Suprapubic skin (tissue), 4 donors: ENCODE data around the gene RAX2. TPM values are rescaled to one million over a fixed set of nuclear protein-coding genes. Genes with fewer than 3 reads are reported as not detected.

Experiments used
- DNase-seq, 2 donors: peaks; one replicate each; pipeline ENCODE4 v3.0.0-alpha.2; 2019; ENCODE audit warnings: low spot score in 2 of 2
- H3K27ac ChIP-seq: fragments of 200-600 bp; sonication (generic); one replicate; pipeline ENCODE4 v1.5.1; 2019
- H3K27me3 ChIP-seq: fragments of 200-600 bp; sonication (generic); one replicate; pipeline ENCODE4 v1.5.1; 2019
- H3K36me3 ChIP-seq: fragments of 200-600 bp; sonication (generic); one replicate; pipeline ENCODE4 v1.5.1; 2019
- H3K4me1 ChIP-seq: fragments of 200-600 bp; sonication (generic); one replicate; pipeline ENCODE4 v1.5.1; 2019
- H3K4me3 ChIP-seq: fragments of 200-600 bp; sonication (generic); one replicate; pipeline ENCODE4 v1.5.1; 2019; ENCODE audit warnings: mild to moderate bottlenecking
- H3K9me3 ChIP-seq: fragments of 200-600 bp; sonication (generic); one replicate; pipeline ENCODE4 v1.5.1; 2019
- CTCF ChIP-seq, 2 donors: fragments of 200-600 bp in 1 of 2; fragments of 450-650 bp in 1 of 2; sonication (generic) in 1 of 2; IDR thresholded peaks; one replicate each; pipeline ENCODE4 v1.5.1; 2016 to 2019; ENCODE audit warnings: antibody characterized with exemption in 2 of 2, mild to moderate bottlenecking in 1 of 2, moderate library complexity in 1 of 2
- EP300 ChIP-seq: sonication (generic); formaldehyde crosslinking; IDR thresholded peaks from one replicate; pipeline ENCODE4 v1.6.1; 2017; ENCODE audit warnings: antibody characterized with exemption
- POLR2A ChIP-seq, 2 donors: fragments of 450-650 bp; IDR thresholded peaks; one replicate each; pipeline ENCODE4 v1.6.1; 2017; ENCODE audit warnings: antibody characterized with exemption in 2 of 2, mild to moderate bottlenecking in 2 of 2, moderate library complexity in 2 of 2
- POLR2AphosphoS5 ChIP-seq, 3 donors: sonication (generic); formaldehyde crosslinking; IDR thresholded peaks; one replicate each; pipeline ENCODE4 v1.6.1; 2017; ENCODE audit warnings: antibody characterized with exemption in 3 of 3
- WGBS: methylation state at CpG from one replicate; pipeline ENCODE4 v1.1.5; 2018; 5-methylcytosine and 5-hydroxymethylcytosine counted together
- total RNA-seq, 4 donors: library from RNA; depleted of rRNA; stranded (reverse); fragments of >200 nt; gene quantifications; one replicate each; pipeline ENCODE4 v1.1.0, GENCODE V29; 2016

The RAX2 gene
- total RNA-seq, 4 donors from 2014 or later: not detected

GRCh38 chr19:3722443-3723109, 49.5 kb downstream of the RAX2 start:
- H3K27ac ChIP-seq: no peak overlapping the region
- H3K36me3 ChIP-seq: no peaks in the 10 kb centered on the region
- H3K9me3 ChIP-seq: no peaks in the 10 kb centered on the region
- no peak for DNase-seq
- peaks cover 27% of the 10 kb centered on the region for H3K4me1 ChIP-seq
- peak overlapping the region; percentile 37 for H3K4me3 ChIP-seq
- no peak for TF ChIP-seq POLR2A (IDR thresholded peaks at IDR 0.05)
- H3K27me3 ChIP-seq: peaks cover 74% of the 10 kb centered on the region
- WGBS: 3% methylated on average over 14 of the region's 30 CpGs

- H3K4me3 ChIP-seq: peak overlapping the region; percentile 37
- peaks cover 74% of the 10 kb centered on the region for H3K27me3 ChIP-seq
Measured at GRCh38 chr19:3721887-3722442, 50.1 kb downstream of the RAX2 start.

GRCh38 chr19:3721131-3721886, 50.7 kb downstream of the RAX2 start:
- H3K4me3 ChIP-seq: peak overlapping the region; percentile 37
- H3K9me3 ChIP-seq: no peaks in the 10 kb centered on the region
- peaks cover 27% of the 10 kb centered on the region for H3K4me1 ChIP-seq
- no peak overlapping the region for H3K27ac ChIP-seq
- TF ChIP-seq POLR2AphosphoS5 (IDR thresholded peaks at IDR 0.05): no peak
- TF ChIP-seq CTCF (IDR thresholded peaks at IDR 0.05): no peak
- TF ChIP-seq EP300: no peak
- TF ChIP-seq POLR2A (IDR thresholded peaks at IDR 0.05): no peak
- WGBS: 7% methylated on average over 20 of the region's 46 CpGs
- H3K27me3 ChIP-seq: peaks cover 68% of the 10 kb centered on the region
- no peaks in the 10 kb centered on the region for H3K36me3 ChIP-seq
- DNase-seq: peak; percentile 88 to 89

More at GRCh38 chr19:3721887-3722442, 50.1 kb downstream of the RAX2 start:
- H3K36me3 ChIP-seq: no peaks in the 10 kb centered on the region
- H3K9me3 ChIP-seq: no peaks in the 10 kb centered on the region
- DNase-seq: no peak
- no peak overlapping the region for H3K27ac ChIP-seq
- WGBS: under 1% methylated on average over 16 of the region's 26 CpGs
- H3K4me1 ChIP-seq: peaks cover 27% of the 10 kb centered on the region
- TF ChIP-seq POLR2A (IDR thresholded peaks at IDR 0.05) (no peak), POLR2AphosphoS5 (IDR thresholded peaks at IDR 0.05) (no peak), CTCF (IDR thresholded peaks at IDR 0.05) (no peak), EP300 (no peak)

GRCh38 chr19:3720349-3720917, 51.6 kb downstream of the RAX2 start:
- no peak overlapping the region for H3K4me3 ChIP-seq
- H3K4me1 ChIP-seq: peaks cover 27% of the 10 kb centered on the region
- no peaks in the 10 kb centered on the region for H3K9me3 ChIP-seq
- H3K27ac ChIP-seq: no peak overlapping the region
- H3K36me3 ChIP-seq: no peaks in the 10 kb centered on the region
- peaks cover 62% of the 10 kb centered on the region for H3K27me3 ChIP-seq
- TF ChIP-seq CTCF (IDR thresholded peaks at IDR 0.05): no peak
- no peak for TF ChIP-seq POLR2A (IDR thresholded peaks at IDR 0.05)
- TF ChIP-seq POLR2AphosphoS5 (IDR thresholded peaks at IDR 0.05): no peak
- no peak for TF ChIP-seq EP300
- 30% methylated on average over 9 of the region's 9 CpGs for WGBS
- DNase-seq: no peak

GRCh38 chr19:3719868-3720267, 52.2 kb downstream of the RAX2 start:
- TF ChIP-seq EP300: no peak
- H3K27me3 ChIP-seq: peaks cover 58% of the 10 kb centered on the region
- H3K4me1 ChIP-seq: peaks cover 27% of the 10 kb centered on the region
- no peak for DNase-seq
- no peaks in the 10 kb centered on the region for H3K9me3 ChIP-seq
- no peak overlapping the region for H3K27ac ChIP-seq
- no peak overlapping the region for H3K4me3 ChIP-seq
- no peaks in the 10 kb centered on the region for H3K36me3 ChIP-seq
- WGBS: 80% methylated on average over 4 of the region's 4 CpGs

Other genes starting within 250 kb of the RAX2 start
- 1 to 10 TPM in 2 of 4 donors, not detected in 2; 2.4 to 5.2 TPM for gene TEKTIP1, start 233.1 kb downstream of the RAX2 start, total RNA-seq
- gene MFSD12, start 214.6 kb downstream of the RAX2 start, total RNA-seq: 100 to 1,000 TPM in 2 of 4 donors, 10 to 100 TPM in 2; 60.4 to 206 (median 119) TPM
- gene HMG20B, start 199.3 kb downstream of the RAX2 start, total RNA-seq: 100 to 1,000 TPM in 3 of 4 donors, 10 to 100 TPM in 1; 87.9 to 135 (median 118) TPM
- under 1 TPM; 0.19 to 0.89 (median 0.37) TPM for gene GIPC3, start 186.8 kb downstream of the RAX2 start, total RNA-seq
- under 1 TPM; 0.32 to 0.85 (median 0.41) TPM for gene TBXA2R, start 165.4 kb downstream of the RAX2 start, total RNA-seq
- 10 to 100 TPM; 22.6 to 29.9 (median 27.9) TPM for gene CACTIN, start 145.4 kb downstream of the RAX2 start, total RNA-seq
- gene PIP5K1C, start 71.8 kb downstream of the RAX2 start, total RNA-seq: 10 to 100 TPM; 16.5 to 25.7 (median 20.8) TPM
- 10 to 100 TPM; 11.4 to 28.1 (median 20.1) TPM for gene TJP3, start 63.8 kb downstream of the RAX2 start, total RNA-seq
- 10 to 100 TPM; 19.8 to 55.0 (median 25.8) TPM for gene APBA3, start 10.5 kb downstream of the RAX2 start, total RNA-seq
- 10 to 100 TPM; 41.5 to 92.6 (median 63.7) TPM for gene MRPL54, start 9.5 kb downstream of the RAX2 start, total RNA-seq
- gene MATK, start 14.2 kb upstream of the RAX2 start, total RNA-seq: 1 to 10 TPM in 3 of 4 donors, under 1 TPM in 1; 0.57 to 5.4 (median 2.0) TPM
- 1 to 10 TPM in 2 of 4 donors, not detected in 2; 2.5 to 4.8 TPM for gene ZFR2, start 96.8 kb upstream of the RAX2 start, total RNA-seq
- gene ATCAY, start 108.5 kb upstream of the RAX2 start, total RNA-seq: not detected
- gene NMRK2, start 160.8 kb upstream of the RAX2 start, total RNA-seq: not detected
- 10 to 100 TPM; 56.5 to 71.8 (median 61.7) TPM for gene DAPK3, start 198.9 kb upstream of the RAX2 start, total RNA-seq
- gene EEF2, start 213.2 kb upstream of the RAX2 start, total RNA-seq: 1,000 to 10,000 TPM; 1,423 to 2,137 (median 2,023) TPM
- 10 to 100 TPM; 17.1 to 28.7 (median 22.6) TPM for gene PIAS4, start 235.5 kb upstream of the RAX2 start, total RNA-seq